Ishikawa (cell line): ENCODE results near the gene CHRNB4.

Experiments used
- CEBPB ChIP-seq: IDR thresholded peaks from 2 replicates; pipeline ENCODE4 v1.6.1; 2012
- EGR1 ChIP-seq: IDR thresholded peaks from 2 replicates; pipeline ENCODE4 v1.6.1; 2012
- EP300 ChIP-seq: IDR thresholded peaks from 2 replicates; pipeline ENCODE4 v1.6.1; 2012; ENCODE audit warnings: borderline replicate concordance
- FOXM1 ChIP-seq: IDR thresholded peaks from 2 replicates; pipeline ENCODE4 v1.6.1; 2012; ENCODE audit warnings: low read depth, borderline replicate concordance
- NFIC ChIP-seq: IDR thresholded peaks from 2 replicates; pipeline ENCODE4 v1.6.1; 2012
- RAD21 ChIP-seq: IDR thresholded peaks from 2 replicates; pipeline ENCODE4 v1.6.1; 2012; ENCODE audit warnings: low read depth
- REST ChIP-seq: IDR thresholded peaks from 2 replicates; pipeline ENCODE4 v1.6.1; 2012; ENCODE audit warnings: low read depth, mild to moderate bottlenecking
- TAF1 ChIP-seq: IDR thresholded peaks from 2 replicates; pipeline ENCODE4 v1.6.1; 2012; ENCODE audit warnings: low read depth, mild to moderate bottlenecking
- TEAD4 ChIP-seq: IDR thresholded peaks from 2 replicates; pipeline ENCODE4 v1.6.1; 2012
- ZBTB7A ChIP-seq: IDR thresholded peaks from 2 replicates; pipeline ENCODE4 v1.6.1; 2012; ENCODE audit warnings: low read depth

- TF ChIP-seq RAD21: no peak
- no peak for TF ChIP-seq NFIC
- no peak for TF ChIP-seq CEBPB
- no peak for TF ChIP-seq EP300
- TF ChIP-seq EGR1: no peak
- TF ChIP-seq REST: no peak
- no peak for TF ChIP-seq TEAD4
- no peak for TF ChIP-seq TAF1
- TF ChIP-seq FOXM1: no peak
- TF ChIP-seq ZBTB7A: no peak
These were observed 20.9 kb downstream of the CHRNB4 start for GRCh38 chr15:78620021-78620526.
